Measurements from ENCODE around the gene NCAPD2.

DNA sequence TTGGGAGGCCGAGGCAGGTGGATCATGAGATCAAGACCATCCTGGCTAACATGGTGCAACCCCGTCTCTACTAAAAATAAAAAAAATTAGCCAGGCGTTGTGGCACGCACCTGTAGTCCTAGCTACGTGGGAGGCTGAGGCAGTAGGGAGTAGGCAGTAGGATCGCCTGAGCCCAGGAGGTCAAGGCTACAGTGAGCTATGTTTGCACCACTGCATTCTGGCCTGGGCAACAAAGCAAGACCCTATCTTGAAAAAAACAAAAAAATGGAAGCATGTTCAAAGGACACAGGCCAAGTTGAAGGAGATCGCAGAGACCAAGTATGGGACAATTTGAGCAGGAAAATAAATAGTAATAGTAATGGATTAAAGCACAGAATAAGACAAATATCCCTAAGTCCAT is 14.2 kb downstream of the NCAPD2 start:
- TF ChIP-seq CTCF (IDR thresholded peaks at IDR 0.05; ENCODE audit: low read depth, low read length) (no peak), POLR2A (IDR thresholded peaks at IDR 0.05; ENCODE audit: extremely low read depth, insufficient read length) (no peak), MYC (IDR thresholded peaks at IDR 0.05; ENCODE audit: low read depth, low read length) (no peak)
